Calu3 (cell line): ENCODE measurements around the gene ACVR1B. TPM values are rescaled to one million over a fixed set of nuclear protein-coding genes. Genes with fewer than 3 reads are reported as not detected.

Experiments used
- BruUV-seq: library from RNA; stranded (reverse); fragments of 400-500 nt; replicated peaks from 2 replicates; lab custom pipeline; 2021; lab: Mats Ljungman, UMichigan
- CTCF ChIA-PET: fragments of 300-600 bp; sonication (Branson Sonifier 250); formaldehyde crosslinking; loops from one replicate; lab custom pipeline; 2022; ENCODE audit warnings: antibody characterized with exemption; lab: Charles Lee
- DNase-seq: peaks from one replicate; pipeline ENCODE4 v3.0.0; 2022
- H3K27ac Mint-ChIP-seq: one replicate; pipeline ENCODE4 v1.8.0; 2022; ENCODE audit warnings: mixed read lengths; ENCODE audit not compliant: unreplicated experiment
- H3K27me3 Mint-ChIP-seq: one replicate; pipeline ENCODE4 v1.8.0; 2022; ENCODE audit warnings: mixed read lengths; ENCODE audit not compliant: unreplicated experiment
- H3K36me3 Mint-ChIP-seq: one replicate; pipeline ENCODE4 v1.8.0; 2022; ENCODE audit warnings: mild to moderate bottlenecking, moderate library complexity, mixed read lengths; ENCODE audit not compliant: insufficient read depth, unreplicated experiment
- H3K4me1 Mint-ChIP-seq: one replicate; pipeline ENCODE4 v1.8.0; 2022; ENCODE audit warnings: mild to moderate bottlenecking, low read depth, mixed read lengths; ENCODE audit not compliant: unreplicated experiment
- H3K4me3 Mint-ChIP-seq: one replicate; pipeline ENCODE4 v1.8.0; 2022; ENCODE audit warnings: mild to moderate bottlenecking, low read depth, moderate library complexity, mixed read lengths; ENCODE audit not compliant: unreplicated experiment
- H3K9me3 Mint-ChIP-seq: one replicate; pipeline ENCODE4 v1.8.0; 2022; ENCODE audit warnings: low read depth, mixed read lengths; ENCODE audit not compliant: unreplicated experiment
- CTCF ChIP-seq: fragments of 200-600 bp; IDR thresholded peaks from one replicate; pipeline ENCODE4 v1.8.0; 2022; ENCODE audit warnings: antibody characterized with exemption; ENCODE audit not compliant: unreplicated experiment
- intact Hi-C: fragments of 100-400 bp; cut with micrococcal nuclease; formaldehyde crosslinking; loops from one replicate; pipeline ENCODE4 v1.10.0; 2022; ENCODE audit not compliant: unreplicated experiment
- total RNA-seq: library from RNA; stranded (reverse); gene quantifications from 2 replicates; pipeline ENCODE4 v1.2.3, GENCODE V29; 2022

ACVR1B gene
- total RNA-seq, 1 experiment from 2014 or later = 16.3 TPM

GRCh38 chr12:52023182-52023975, 71.9 kb downstream of the ACVR1B start:
- no peak overlapping the region for H3K27ac Mint-ChIP-seq
- no peaks in the 10 kb centered on the region for H3K9me3 Mint-ChIP-seq
- H3K36me3 Mint-ChIP-seq = peaks cover 18% of the 10 kb centered on the region
- H3K4me3 Mint-ChIP-seq = peak overlapping the region; percentile 75
- peak; percentile 86 for DNase-seq
- no TSS peak for BruUV-seq
- intact Hi-C loops = no loop called here
- peaks cover 40% of the 10 kb centered on the region for H3K4me1 Mint-ChIP-seq
- CTCF ChIA-PET = interaction anchor here (0.7 to 6.1 kb wide), 9 partner anchors 9 to 739 kb away, joined by 3 to 73 read pairs (median 4); partner anchors contain the start of gene TAMALIN
- TF ChIP-seq CTCF = peak; percentile 83
- no peaks in the 10 kb centered on the region for H3K27me3 Mint-ChIP-seq

DNA sequence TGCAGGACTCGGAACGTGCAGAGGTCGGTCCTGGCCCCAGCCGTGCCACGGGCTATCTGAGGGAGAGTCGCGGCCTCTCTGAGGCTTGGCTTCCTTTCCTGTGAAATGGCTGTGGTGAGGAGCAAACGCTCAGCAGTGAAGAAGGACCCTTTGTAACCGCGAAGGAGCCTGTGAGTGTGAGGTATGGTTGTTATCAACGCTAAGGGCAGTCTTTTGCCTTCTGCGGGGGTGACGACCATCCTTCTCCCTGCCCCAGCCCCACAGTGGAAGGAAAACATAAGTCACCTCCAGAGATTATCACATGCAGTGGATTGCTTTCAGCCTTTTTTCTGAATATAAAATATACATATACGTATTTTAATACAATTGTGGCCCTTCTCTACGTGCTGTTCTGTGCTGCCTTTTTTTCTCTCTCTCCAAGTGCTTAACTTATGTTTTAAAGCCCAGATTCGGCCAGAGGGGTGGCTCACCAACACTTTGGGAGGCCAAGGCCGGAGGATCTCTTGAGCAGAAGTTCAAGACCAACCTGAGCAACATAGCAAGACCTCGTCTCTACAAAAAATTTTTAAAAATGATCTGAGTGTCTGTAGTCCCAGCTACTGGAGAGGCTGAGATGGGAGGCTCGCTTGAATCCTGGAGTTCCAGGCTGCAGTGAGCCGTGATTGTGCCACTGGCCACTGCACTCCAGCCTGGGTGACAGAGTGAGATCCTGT, 72.6 kb downstream of the ACVR1B start:
- Mint-ChIP-seq H3K27me3 (no peaks in the 10 kb centered on the region), H3K4me3 (peak overlapping the region; percentile 75), H3K27ac (no peak overlapping the region), H3K4me1 (peaks cover 40% of the 10 kb centered on the region), H3K36me3 (peaks cover 18% of the 10 kb centered on the region), H3K9me3 (no peaks in the 10 kb centered on the region)
- CTCF ChIA-PET = interaction anchor here (0.7 to 6.1 kb wide), 11 partner anchors 9 to 739 kb away, joined by 3 to 73 read pairs (median 4); partner anchors contain the start of gene TAMALIN
- BruUV-seq = no TSS peak
- intact Hi-C loops = no loop called here
- DNase-seq = no peak
- no peak for TF ChIP-seq CTCF

GRCh38 chr12:52024845-52025230, 73.3 kb downstream of the ACVR1B start:
- DNase-seq = no peak

More at GRCh38 chr12:52024845-52025230, 73.3 kb downstream of the ACVR1B start:
- H3K27me3 Mint-ChIP-seq = no peaks in the 10 kb centered on the region
- no peak for TF ChIP-seq CTCF
- CTCF ChIA-PET = interaction anchor here (0.7 to 2.0 kb wide), 22 partner anchors 16 to 106 kb away, joined by 3 to 37 read pairs (median 4); partner anchors contain the start of genes ATG101, NR4A1 and SMIM41
- peak overlapping the region; percentile 45 for H3K27ac Mint-ChIP-seq
- peak overlapping the region; percentile 75 for H3K4me3 Mint-ChIP-seq
- H3K4me1 Mint-ChIP-seq = peaks cover 37% of the 10 kb centered on the region
- BruUV-seq = no TSS peak
- H3K9me3 Mint-ChIP-seq = no peaks in the 10 kb centered on the region
- intact Hi-C loops = loop anchor here (1.0 kb wide), 2 partner anchors 58 to 94 kb away; no protein-coding TSS in a partner anchor
- H3K36me3 Mint-ChIP-seq = peaks cover 18% of the 10 kb centered on the region
